Measurements from ENCODE around the gene CRKL.
"Not testable (repeated sequence)": the region's sequence is repeated elsewhere in the genome, so short reads cannot be mapped to it uniquely, and the experiment has no call there.

Gene CRKL

GRCh38 chr22:20901093-20902033 is 15.8 kb upstream of the CRKL start:
- DNase-seq: not testable (repeated sequence)

DNA sequence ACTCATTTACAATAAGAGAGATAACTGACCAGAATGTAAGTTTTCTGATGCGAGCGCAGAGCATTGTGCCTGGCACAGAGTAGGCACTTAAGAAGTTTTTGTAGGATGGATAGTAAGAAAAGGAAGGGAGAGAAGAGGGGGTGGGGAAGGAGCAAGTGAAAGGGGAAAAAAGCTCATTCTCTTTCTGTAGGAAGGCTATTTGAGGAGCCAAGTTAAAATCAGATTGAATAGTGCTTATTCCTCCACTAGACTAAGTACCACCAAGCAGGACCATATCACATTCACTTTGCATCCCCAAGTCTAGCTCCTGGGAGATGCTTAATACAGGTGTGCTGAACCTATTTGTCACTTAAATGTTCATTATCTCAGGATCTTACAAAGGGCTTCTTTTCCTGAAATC is 14.1 kb upstream of the CRKL start:
- no peak for DNase-seq

DNA sequence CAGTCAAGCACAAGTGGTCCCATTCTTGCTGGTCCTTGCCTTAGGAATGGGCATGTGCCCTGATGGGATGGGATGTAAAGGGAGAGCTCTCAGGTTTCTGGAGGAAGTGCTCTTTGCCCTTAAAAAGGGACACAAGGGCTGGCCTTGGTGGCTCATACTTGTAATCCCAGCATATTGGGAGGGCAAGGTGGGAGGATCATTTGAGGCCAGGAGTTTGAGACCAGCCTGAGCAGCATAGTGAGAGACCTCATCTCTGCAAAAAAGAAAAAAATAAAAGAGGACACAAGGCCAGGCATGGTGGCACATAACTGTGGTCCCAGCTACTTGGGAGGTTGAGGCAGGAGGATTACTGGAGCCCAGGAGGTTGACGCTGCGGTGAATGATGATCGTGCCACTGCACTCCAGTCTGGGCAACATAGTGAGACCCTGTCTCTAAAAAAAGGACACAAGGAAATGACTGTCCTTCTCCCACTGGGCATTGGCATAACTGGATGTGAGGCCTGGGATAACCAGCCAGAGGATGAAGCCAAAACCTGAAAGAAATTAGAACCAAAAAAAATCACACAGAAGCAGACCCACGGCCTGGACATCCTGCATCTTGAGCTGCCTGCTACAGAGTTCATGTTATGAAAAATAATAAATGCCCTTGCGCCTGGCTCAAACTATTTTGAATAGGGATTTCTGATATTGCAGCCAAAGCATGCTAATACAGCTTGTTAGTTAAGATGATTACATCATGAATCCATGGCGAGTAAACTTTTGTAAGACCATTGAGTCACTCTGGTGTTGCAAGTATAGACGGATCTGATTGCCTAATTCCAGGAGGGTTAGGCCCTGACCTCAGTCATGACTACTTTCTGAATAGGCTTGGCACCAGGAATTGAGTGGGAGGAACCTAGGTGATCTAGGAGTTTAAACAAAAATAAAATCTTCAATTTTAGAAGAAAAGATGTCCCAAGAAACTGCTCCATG is 12.9 kb upstream of the CRKL start:
- no peak for DNase-seq

GRCh38 chr22:20904980-20905355 is 12.2 kb upstream of the CRKL start:
- no peak for DNase-seq

DNA sequence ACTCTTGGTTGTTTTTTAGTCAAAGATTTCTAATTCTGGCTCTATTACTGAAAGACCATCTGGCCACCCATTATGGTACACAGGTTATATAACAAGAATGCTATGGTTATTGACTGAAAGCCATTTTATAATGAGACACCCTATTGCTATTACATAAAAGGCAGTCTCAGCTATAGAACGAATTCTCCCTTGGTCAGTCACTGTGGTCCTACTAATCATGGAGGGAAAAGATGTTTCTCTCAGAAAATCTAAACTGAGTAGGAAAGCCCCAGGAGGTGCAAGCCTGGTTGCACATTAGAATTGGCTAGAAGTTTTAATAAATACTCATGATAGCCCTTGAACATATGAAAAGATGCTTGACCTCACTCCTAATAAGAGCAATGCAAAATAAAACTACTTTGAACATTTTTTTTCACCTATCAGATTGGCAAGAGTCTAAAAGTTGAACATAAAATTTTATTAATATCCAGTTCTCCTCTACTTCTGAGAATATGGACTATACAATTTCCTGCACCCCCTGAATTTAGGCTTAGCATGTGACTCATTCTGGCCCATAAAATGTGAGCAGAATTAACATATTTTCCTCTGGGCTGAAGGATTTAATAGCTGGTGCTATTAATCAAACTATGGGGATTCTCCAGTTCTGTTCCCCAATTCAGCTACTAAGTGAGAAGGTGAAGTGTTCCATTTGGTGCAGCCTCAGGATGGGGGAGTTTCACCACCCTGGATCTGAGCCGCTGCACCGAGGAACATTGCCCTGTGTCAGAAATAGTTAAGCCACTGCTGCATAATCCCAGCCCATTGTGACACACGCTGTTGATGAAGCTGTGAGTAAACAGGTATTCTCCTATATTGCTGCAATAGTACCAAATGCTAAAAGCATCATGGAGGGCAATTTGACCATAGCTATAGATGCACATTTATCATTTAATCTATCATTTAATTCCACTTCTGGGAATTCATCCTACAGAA is 11.5 kb upstream of the CRKL start:
- no peak for DNase-seq

GRCh38 chr22:20906387-20906767 is 10.8 kb upstream of the CRKL start:
- DNase-seq: no peak

- not testable (repeated sequence) for DNase-seq
Observed at GRCh38 chr22:20908717-20909116, 8.5 kb upstream of the CRKL start.

GRCh38 chr22:20909543-20910303 is 7.5 kb upstream of the CRKL start:
- no peak for DNase-seq

- no peak for DNase-seq
Observed at GRCh38 chr22:20912494-20912893, 4.7 kb upstream of the CRKL start.

GRCh38 chr22:20918663-20919218 is 1.5 kb downstream of the CRKL start:
- DNase-seq: peak; percentile 26 to 32

DNA sequence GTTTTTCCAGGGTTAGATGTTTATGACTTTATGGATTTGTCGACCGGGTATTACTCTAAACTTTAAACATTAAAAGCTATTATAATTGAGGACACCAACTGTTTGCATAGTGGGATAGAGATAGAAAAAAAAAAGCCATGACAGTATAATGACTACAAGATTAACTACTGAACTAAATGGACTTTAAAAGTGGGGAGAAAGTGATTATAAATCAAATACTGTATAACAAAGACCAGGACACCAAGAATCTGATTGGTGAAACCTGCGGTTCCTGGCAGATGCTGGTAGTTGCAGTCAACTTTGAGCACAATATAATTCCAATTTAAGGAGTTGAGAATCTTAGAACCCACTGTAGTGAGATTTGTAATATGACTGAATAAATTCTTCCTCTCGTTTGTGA is 2.5 kb downstream of the CRKL start:
- no peak for DNase-seq

GRCh38 chr22:20920881-20921203 is 3.6 kb downstream of the CRKL start:
- no peak for DNase-seq

- no peak for DNase-seq
Observed at GRCh38 chr22:20922141-20922751, 5.0 kb downstream of the CRKL start.

DNA sequence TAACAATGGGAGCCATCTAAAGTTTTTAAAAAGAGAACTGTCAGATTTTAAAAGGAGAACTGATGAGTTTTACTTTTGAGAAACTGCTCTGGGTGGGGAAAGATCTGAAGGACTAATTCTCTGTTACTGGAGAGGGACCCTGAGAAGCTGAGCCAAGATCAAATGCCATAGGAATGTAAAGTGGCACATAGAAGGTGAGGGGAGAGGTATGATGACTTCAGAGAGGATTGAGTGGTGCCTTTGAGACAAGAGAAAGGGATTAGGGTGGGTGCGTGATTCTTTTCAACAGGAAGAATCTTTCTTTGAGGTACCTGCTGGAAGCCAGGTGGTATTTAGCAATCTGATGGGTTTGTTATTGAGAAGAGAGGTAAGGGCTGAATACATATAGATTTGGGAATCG is 9.0 kb downstream of the CRKL start:
- DNase-seq: no peak

DNA sequence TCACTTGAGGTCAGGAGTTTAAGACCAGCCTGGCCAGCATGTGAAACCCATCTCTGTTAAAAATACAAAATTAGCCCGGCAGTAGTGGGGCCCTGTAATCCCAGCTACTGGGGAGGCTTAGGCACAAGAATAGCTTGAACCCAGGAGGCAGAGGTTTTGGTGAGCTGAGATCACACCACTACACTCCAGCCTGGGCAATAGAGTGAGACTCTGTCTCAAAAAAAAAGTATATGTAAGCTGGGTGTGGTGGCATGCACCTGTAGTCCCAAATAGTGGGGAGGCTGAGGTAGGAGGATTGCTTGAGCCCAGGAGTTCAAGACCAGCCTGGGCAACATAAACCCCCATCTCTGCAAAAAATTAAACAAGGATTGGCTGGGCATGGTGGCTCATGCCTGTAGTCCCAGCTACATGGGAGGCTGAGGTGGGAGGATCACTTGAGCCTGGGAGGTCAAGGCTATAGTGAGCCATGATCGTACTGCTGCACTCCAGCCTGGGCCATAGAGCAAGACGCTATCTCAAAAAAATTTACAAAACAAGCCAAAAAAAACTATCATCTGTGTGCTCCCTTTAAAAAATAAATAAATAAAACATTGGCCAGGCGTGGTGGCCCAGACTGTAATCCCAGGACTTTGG is 10.8 kb downstream of the CRKL start:
- no peak for DNase-seq

DNA sequence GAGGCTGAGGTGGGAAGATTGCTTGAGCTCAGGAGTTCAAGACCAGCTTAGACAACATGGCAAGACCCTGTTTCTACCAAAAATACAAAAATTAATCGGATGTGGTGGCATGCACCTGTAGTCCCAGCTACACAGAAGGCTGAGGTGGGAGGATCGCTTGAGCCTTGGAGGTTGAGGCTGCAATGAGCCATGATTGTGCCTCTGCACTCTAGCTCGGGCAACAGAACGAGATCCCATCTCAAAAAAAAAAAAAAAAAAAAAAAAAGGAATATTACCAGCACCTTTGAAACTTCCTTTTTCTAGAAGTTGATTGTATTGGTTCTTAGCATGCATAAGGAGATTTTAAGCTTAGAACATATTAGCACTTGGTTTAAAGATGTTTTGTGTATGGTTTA is 11.4 kb downstream of the CRKL start:
- DNase-seq: no peak

GRCh38 chr22:20930004-20930403 is 12.8 kb downstream of the CRKL start:
- no peak for DNase-seq

DNA sequence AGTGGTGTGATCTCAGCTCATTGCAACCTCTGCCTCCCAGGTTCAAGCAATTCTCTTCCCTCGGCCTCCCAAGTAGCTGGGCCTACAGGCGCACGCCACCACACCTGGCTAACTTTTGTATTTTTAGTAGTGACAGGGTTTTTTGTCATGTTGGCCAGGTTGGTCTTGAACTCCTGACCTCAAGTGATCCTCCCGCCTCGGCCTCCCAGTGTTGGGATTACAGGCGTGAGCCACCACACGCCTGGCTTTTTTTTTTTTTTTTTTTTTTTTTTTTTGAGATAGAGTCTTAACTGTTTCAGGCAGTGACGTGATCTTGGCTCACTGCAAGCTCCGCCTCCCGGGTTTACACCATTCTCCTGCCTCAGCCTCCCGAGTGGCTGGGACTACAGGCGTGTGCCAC is 13.2 kb downstream of the CRKL start:
- not testable (repeated sequence) for DNase-seq

DNA sequence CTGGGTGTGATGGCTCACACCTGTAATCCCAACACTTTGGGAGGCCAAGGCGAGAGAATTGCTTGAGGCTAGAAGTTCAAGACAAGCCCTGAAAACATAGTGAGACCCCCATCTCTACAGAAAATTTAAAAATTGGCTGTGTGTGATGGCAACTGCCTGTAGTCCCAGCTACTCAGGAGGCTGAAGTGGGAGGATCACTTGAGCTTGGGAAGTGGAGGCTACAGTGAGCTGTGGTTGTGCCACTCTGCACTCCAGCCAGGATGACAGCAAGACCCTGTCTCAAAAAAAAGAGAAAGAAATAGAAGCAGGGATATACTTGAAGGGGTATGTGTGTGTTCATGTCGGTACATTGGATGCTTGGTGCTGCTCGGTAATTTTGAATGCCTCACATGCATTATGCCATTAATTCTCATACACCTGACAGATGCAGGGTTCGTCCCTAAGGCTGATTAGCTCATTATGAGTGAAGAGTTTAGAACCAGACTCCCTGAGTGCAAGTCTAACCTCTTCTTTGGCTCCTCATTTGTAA is 14.0 kb downstream of the CRKL start:
- no peak for DNase-seq

DNA sequence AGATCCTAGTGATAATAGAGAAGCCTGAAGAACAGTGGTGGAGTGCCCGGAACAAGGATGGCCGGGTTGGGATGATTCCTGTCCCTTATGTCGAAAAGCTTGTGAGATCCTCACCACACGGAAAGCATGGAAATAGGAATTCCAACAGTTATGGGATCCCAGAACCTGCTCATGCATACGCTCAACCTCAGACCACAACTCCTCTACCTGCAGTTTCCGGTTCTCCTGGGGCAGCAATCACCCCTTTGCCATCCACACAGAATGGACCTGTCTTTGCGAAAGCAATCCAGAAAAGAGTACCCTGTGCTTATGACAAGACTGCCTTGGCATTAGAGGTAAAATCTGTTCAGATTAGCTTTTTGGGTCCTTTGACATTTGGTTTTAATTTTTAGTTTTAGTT is 16.7 kb downstream of the CRKL start:
- DNase-seq: no peak
